HG03060 (cell line): ENCODE results near the gene TPK1.
"Not testable (repeated sequence)": the region's sequence is repeated elsewhere in the genome, so short reads cannot be mapped to it uniquely, and the experiment has no call there.

Experiments
- ATAC-seq: cut with Tn5 transposase; IDR thresholded peaks from one replicate; pipeline ENCODE4 v1.9.1; 2021; ENCODE audit warnings: low read depth, moderate number of reproducible peaks; ENCODE audit not compliant: unreplicated experiment

Gene TPK1

GRCh38 chr7:144437370-144438191 is 398.3 kb downstream of the TPK1 start:
- ATAC-seq = peak; percentile 74

- no peak for ATAC-seq
Measured at GRCh38 chr7:144436500-144436899, 399.4 kb downstream of the TPK1 start.

DNA sequence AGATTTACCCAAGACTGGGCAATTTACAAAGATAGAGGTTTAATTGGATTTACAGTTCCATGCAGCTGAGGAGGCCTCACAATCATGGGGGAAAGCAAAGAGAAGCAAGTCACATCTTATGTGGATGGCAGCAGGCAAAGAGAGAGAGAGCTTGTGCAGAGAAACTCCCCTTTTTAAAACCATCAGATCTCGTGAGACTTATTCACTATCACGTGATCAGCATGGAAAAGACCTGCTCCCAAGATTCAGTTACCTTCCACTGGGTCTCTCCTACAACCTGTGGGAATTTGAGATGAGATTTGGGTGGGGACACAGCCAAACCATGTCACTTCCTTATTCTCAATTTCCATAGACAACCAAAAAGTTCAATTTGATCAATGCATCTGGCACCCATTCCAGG is 407.4 kb downstream of the TPK1 start:
- no peak for ATAC-seq

GRCh38 chr7:144427539-144427938 is 408.3 kb downstream of the TPK1 start:
- not testable (repeated sequence) for ATAC-seq

DNA sequence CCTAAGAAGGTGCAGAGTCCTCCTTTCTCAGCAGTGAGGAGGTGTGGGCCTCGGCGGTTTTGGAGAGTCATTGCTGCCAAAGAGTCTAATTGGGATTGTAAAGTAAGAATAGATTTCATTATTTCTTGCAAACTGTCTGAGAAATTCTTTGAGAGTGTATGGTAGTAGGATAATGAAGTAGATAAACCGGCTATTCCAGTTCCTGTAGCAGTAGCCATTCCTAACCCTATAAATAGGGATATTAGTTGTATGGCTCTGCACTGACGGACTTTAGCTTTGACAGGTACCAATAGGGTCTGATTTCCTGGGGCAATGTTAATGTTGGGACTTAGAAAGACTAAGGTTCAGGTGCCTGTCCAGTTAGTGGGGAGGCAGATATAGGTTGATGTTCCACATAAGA is 416.9 kb downstream of the TPK1 start:
- not testable (repeated sequence) for ATAC-seq

GRCh38 chr7:144416341-144416740 is 419.5 kb downstream of the TPK1 start:
- ATAC-seq = no peak

DNA sequence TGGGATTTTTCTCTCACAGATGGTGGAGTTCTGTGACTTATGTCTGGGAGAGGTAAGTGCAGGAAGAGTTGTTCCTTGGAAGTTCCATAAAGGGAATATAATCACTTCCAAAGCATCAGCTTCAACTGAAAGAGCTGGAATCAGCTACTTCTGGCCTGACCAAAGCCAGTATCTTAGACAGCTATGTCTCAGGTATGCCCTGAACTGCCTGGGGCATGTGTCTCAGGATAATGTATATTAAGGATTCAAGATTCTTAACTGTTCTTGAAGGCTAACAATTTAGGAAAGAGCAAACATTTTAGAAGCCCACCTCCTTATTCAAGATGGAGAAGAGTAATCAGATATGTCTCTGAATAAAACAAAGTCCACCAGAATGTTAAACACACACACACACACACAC is 420.0 kb downstream of the TPK1 start:
- ATAC-seq = no peak

DNA sequence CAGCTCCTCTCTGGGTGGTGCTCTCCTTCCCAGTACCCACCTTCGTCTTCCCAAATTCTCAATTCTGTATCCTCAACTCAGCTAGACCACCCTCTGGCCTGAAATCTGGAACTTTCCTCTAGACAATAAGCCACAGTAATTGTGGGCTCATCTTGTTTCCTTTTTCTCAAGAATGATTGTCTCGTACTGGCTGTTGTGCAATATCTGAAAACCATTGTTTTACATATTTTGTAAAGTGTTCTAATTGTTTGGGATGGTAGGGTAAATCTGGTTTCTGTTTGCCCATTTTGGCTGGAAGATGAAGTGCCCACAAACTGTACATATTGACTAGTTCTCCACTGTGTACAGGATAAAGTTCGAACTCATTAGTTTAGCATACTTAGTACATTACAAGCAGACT is 421.0 kb downstream of the TPK1 start:
- no peak for ATAC-seq

DNA sequence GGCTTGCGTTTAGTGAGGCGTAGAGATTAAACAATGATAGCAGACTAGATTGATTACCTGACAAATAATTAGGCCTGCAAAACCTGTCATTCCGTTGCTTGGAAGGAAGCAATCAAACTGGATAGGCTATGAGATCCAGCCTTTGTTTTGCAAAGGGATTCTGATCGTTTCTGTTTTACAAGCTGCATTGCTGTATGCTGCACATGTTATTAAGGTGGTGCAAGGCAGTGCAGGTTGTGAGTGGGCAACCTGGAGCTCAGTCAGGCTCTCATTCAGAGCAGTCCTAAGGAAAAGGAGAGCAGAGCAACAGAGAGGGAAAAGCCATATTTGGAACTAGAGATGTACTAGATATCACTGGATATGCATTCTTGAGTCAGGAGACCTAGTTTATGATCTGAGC is 425.4 kb downstream of the TPK1 start:
- no peak for ATAC-seq

GRCh38 chr7:144408121-144408520 is 427.7 kb downstream of the TPK1 start:
- no peak for ATAC-seq

- ATAC-seq = no peak
Measured at GRCh38 chr7:144407266-144407931, 428.5 kb downstream of the TPK1 start.

DNA sequence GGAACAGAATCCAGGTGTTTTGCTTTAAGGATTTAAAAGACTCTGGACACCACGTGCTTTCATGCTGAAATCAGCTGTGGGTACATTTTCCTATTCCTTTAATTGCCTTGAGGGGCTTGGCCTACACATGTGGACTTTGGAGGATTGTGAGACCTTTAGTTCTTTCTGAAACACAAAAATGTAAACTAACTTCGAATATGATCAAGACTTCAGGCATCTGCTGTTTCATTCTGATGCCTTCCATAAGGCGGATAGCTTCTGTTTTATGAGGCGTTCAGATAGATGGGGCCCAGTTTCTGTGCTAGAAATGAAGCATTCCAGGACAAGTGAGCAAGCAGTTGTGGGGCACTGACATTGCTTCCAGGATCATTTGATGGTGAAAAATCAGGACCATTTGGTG is 430.9 kb downstream of the TPK1 start:
- no peak for ATAC-seq

GRCh38 chr7:144403649-144404061 is 432.2 kb downstream of the TPK1 start, which contains the start of gene NOBOX:
TSS of gene NOBOX (minus strand) at chr7:144403693.
- no peak for ATAC-seq

GRCh38 chr7:144403102-144403501 is 432.8 kb downstream of the TPK1 start:
- ATAC-seq = no peak
